GM12874 (cell line): ENCODE data around the gene GSN.

Experiments used
- CTCF ChIP-seq: IDR thresholded peaks from 2 replicates; pipeline ENCODE4 v1.5.1; 2011; ENCODE audit warnings: low read depth, mild to moderate bottlenecking, control low read depth, low read length, moderate library complexity; ENCODE audit not compliant: insufficient read depth

GSN gene

GRCh38 chr9:121235512-121235911, 32.5 kb upstream of the GSN start:
- TF ChIP-seq CTCF, result no peak

DNA sequence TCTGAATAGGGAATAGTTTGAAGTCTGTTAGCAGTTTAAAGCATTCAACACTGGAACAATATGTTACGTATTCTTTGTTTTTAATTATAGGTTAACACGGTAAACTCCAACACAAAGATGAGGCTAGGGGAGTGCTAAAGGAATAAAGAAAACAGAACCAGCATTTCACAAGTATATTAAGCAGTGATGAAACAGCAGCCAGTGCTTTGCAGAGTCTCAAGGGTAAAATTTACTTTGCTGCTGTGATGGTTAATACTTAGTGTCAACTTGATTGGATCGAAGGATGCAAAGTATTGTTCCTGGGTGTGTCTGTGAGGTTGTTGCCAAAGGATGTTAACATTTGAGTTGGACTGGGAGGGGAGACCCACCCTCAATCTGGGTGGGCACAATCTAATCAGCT, 30.0 kb upstream of the GSN start:
- TF ChIP-seq CTCF, result no peak

GRCh38 chr9:121239071-121239470, 28.9 kb upstream of the GSN start:
- TF ChIP-seq CTCF, result no peak

GRCh38 chr9:121239851-121240250, 28.1 kb upstream of the GSN start:
- TF ChIP-seq CTCF, result no peak

DNA sequence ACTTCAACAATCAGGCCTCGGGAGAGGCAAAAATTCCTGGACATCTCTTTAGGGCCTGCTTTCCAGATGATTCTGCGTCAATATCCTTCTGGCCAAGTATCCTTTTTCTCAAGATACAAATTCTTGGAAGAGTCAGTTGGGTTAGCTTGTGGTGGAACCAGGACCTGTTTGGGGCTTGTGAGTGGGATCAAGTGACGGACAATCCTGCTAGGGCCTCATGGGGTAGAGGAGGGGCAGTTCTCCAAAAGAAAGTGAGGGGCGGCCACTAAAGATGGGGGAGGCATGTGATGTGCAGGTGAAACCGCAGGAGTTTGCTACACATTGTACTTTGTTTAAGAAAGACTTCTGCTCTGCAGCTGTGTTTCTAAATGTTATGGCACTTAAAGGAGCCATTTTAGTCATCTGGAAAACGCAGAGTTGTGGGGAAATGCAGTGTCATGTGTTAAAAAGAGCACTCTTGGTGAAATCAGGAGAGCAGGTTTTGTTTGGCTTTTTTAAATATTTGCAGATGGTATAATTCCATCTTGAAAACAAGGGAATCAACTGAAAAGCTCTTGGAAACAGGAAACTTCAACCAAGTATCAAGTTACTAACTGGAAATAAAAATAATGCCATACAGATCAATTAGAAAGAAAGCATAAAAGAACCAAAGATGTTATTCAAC, 27.4 kb upstream of the GSN start:
- no peak for TF ChIP-seq CTCF

DNA sequence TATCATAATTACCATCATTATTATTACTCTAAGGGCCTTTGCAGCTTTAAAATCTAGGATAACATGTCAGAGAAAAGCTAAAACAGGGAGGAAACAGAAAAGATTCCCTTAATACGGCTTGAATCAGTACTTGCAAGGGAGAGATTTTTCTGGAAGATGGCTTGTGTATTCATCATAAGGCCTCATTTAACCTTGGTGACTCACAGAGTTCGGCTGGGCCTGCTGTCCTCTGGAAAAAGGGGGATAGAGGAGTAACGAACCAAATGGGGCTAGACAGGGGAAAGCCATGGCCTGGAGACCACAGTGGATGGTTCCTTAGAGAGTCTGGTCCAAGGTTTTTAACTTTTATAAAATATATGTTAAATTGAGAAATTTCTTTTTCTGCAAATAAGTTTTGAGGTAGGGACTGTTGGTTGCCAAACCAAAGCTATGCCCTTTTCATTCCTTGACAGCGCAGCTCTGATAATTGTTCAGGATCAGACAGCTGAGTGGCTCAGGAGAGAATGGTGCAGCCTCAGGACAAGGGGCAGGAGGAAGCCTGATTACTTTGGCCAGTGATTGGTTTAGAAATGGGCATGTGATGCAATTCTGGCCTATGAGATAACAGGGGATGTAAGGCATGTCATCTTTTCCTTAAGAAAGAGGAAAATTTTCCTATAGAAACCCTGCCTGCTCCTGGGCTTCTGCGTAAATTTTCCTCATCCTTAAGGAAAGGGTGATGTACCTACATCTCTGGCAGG, 25.6 kb upstream of the GSN start:
- no peak for TF ChIP-seq CTCF

- no peak for TF ChIP-seq CTCF
Observed at GRCh38 chr9:121242959-121243346, 25.0 kb upstream of the GSN start.
